Endothelial cell of umbilical vein (primary cell): ENCODE data around the gene MMP14. TPM values are rescaled to one million over a fixed set of nuclear protein-coding genes. Genes with fewer than 3 reads are reported as not detected.

ENCODE experiments used
- BruUV-seq: library from RNA; stranded (reverse); fragments of 400-500 nt; replicated peaks from 2 replicates; lab custom pipeline; 2021; lab: Mats Ljungman, UMichigan
- CTCF ChIA-PET: fragments of 300-600, 350-600 bp; sonication (Branson Sonifier 250); formaldehyde crosslinking; loops from one replicate; lab custom pipeline; 2021; ENCODE audit warnings: antibody characterized with exemption, inconsistent platforms; lab: Charles Lee
- POLR2A ChIA-PET: fragments of 300-600, 350-600 bp; sonication (Branson Sonifier 250); formaldehyde crosslinking; loops from one replicate; lab custom pipeline; 2021; ENCODE audit warnings: antibody characterized with exemption, inconsistent platforms; lab: Charles Lee
- DNase-seq: peaks from one replicate; pipeline ENCODE4 v3.0.0-alpha.2; 2011; ENCODE audit warnings: low read depth, low spot score
- FAIRE-seq: peaks from 2 replicates; lab custom pipeline; 2011; peaks lifted over from hg19 to GRCh38; lab: Jason Lieb, UNC
- H2AFZ ChIP-seq: 2 replicates; pipeline ENCODE4 v1.6.0; 2012; ENCODE audit warnings: low read depth, low read length, control low read depth, inconsistent platforms
- H3K27ac ChIP-seq: 2 replicates; pipeline ENCODE4 v1.5.1; 2011; ENCODE audit warnings: low read depth, mild to moderate bottlenecking, control low read depth, low read length, moderate library complexity; ENCODE audit not compliant: insufficient read depth
- H3K27me3 ChIP-seq, 2 experiments: 2 replicates each; pipeline versions ENCODE4 v1.6.0 to v1.6.1; 2011; ENCODE audit warnings: low read length in 2 of 2, mixed read lengths in 1 of 2; ENCODE audit not compliant: control insufficient read depth in 2 of 2, insufficient read depth in 2 of 2
- H3K36me3 ChIP-seq, 2 experiments: 2 replicates in 1 of 2; 3 replicates in 1 of 2; pipeline ENCODE4 v1.5.1; 2011; ENCODE audit warnings: low read length in 2 of 2, mild to moderate bottlenecking in 1 of 2, moderate library complexity in 1 of 2; ENCODE audit not compliant: control insufficient read depth in 2 of 2, insufficient read depth in 2 of 2; ENCODE audit errors: extremely low read depth in 1 of 2
- H3K4me1 ChIP-seq: 3 replicates; pipeline ENCODE4 v1.5.1; 2011; ENCODE audit warnings: mild to moderate bottlenecking, low read length; ENCODE audit not compliant: control insufficient read depth, insufficient read depth; ENCODE audit errors: extremely low read depth
- H3K4me2 ChIP-seq: 2 replicates; pipeline ENCODE4 v1.6.1; 2011; ENCODE audit warnings: low read length, control low read depth, mixed read lengths; ENCODE audit not compliant: insufficient read depth
- H3K4me3 ChIP-seq, 3 experiments: fragments of 200-600 bp in 1 of 3; sonication (generic), shearing (Covaris generic) in 1 of 3; replicated peaks in 1 of 3; 2 replicates each; pipeline ENCODE4 v1.5.1; 2011 to 2016; ENCODE audit warnings: control low read depth in 3 of 3, low read length in 3 of 3, mild to moderate bottlenecking in 2 of 3, inconsistent platforms in 1 of 3, low read depth in 1 of 3, moderate library complexity in 1 of 3; ENCODE audit not compliant: insufficient read depth in 1 of 3
- H3K79me2 ChIP-seq: 2 replicates; pipeline ENCODE4 v1.6.0; 2012; ENCODE audit warnings: low read length, inconsistent platforms; ENCODE audit not compliant: control insufficient read depth, insufficient read depth
- H3K9ac ChIP-seq: replicated peaks from 2 replicates; pipeline ENCODE3; 2011; ENCODE audit warnings: low read length, control low read depth; ENCODE audit not compliant: insufficient read depth; ENCODE audit errors: extremely low read depth
- H3K9me1 ChIP-seq: replicated peaks from 3 replicates; pipeline ENCODE4 v1.6.0; 2011; ENCODE audit warnings: mild to moderate bottlenecking, low read length; ENCODE audit not compliant: control insufficient read depth, insufficient read depth; ENCODE audit errors: extremely low read depth
- H3K9me3 ChIP-seq: replicated peaks from 2 replicates; pipeline ENCODE4 v1.5.1; 2012; ENCODE audit warnings: low read length, inconsistent platforms; ENCODE audit not compliant: control insufficient read depth, insufficient read depth
- H4K20me1 ChIP-seq: replicated peaks from 2 replicates; pipeline ENCODE3; 2011; ENCODE audit warnings: mild to moderate bottlenecking, low read length; ENCODE audit not compliant: control insufficient read depth, insufficient read depth; ENCODE audit errors: extremely low read depth
- EZH2 ChIP-seq: IDR thresholded peaks from 2 replicates; pipeline ENCODE4 v1.6.1; 2012; ENCODE audit warnings: borderline replicate concordance, low read depth, mild to moderate bottlenecking, moderate library complexity, low read length, inconsistent platforms; ENCODE audit not compliant: severe bottlenecking
- FOS ChIP-seq: IDR thresholded peaks from 2 replicates; pipeline ENCODE4 v1.6.1; 2011; ENCODE audit warnings: mild to moderate bottlenecking, low read length, moderate library complexity, borderline replicate concordance; ENCODE audit not compliant: insufficient read depth
- GATA2 ChIP-seq: IDR thresholded peaks from 2 replicates; pipeline ENCODE4 v1.7.0; 2011; ENCODE audit warnings: low read depth, mild to moderate bottlenecking, moderate library complexity, mixed read lengths, low read length; ENCODE audit not compliant: insufficient read length, insufficient read depth
- JUN ChIP-seq: IDR thresholded peaks from 2 replicates; pipeline ENCODE4 v1.6.1; 2011; ENCODE audit warnings: borderline replicate concordance, low read depth; ENCODE audit not compliant: insufficient read length, insufficient read depth
- MAX ChIP-seq: IDR thresholded peaks from 2 replicates; pipeline ENCODE4 v1.6.1; 2011; ENCODE audit not compliant: insufficient read depth, insufficient read length
- MYC ChIP-seq: IDR thresholded peaks from one replicate; pipeline ENCODE4 v1.6.1; 2011; ENCODE audit warnings: mild to moderate bottlenecking, low read depth, low read length
- POLR2A ChIP-seq: IDR thresholded peaks from 2 replicates; pipeline ENCODE4 v1.6.1; 2012; ENCODE audit warnings: low read depth, mild to moderate bottlenecking, control low read depth, low read length
- POLR2AphosphoS5 ChIP-seq: IDR thresholded peaks from 2 replicates; pipeline ENCODE4 v1.6.1; 2012; ENCODE audit warnings: low read depth, mild to moderate bottlenecking, control low read depth, low read length, moderate library complexity; ENCODE audit not compliant: insufficient read depth
- dilution Hi-C: fragments of 300-500 bp; cut with MboI; formaldehyde crosslinking; loops from one replicate; pipeline ENCODE4 v1.15.0; 2019; ENCODE audit warnings: low sequenced_read_pairs; ENCODE audit not compliant: extremely low pct_ligation_motif_present
- intact Hi-C: fragments of 100-400 bp; cut with micrococcal nuclease; formaldehyde crosslinking; loops from one replicate; pipeline ENCODE4 v1.10.0; 2022
- polyA plus RNA-seq, 4 experiments: library from polyadenylated mRNA; depleted of rRNA in 3 of 4; stranded (reverse) in 3 of 4; unstranded in 1 of 4; fragments of >200 nt; gene quantifications; 2 replicates each; pipeline versions ENCODE4 v1.2.1 to v1.2.3, GENCODE V29; 2011 to 2012; ENCODE audit warnings: missing spikeins in 1 of 4
- total RNA-seq: library from RNA; stranded (reverse); gene quantifications from 2 replicates; pipeline ENCODE4 v1.2.3, GENCODE V29; 2021
- TF ChIP-seq, protein P1 (sequence below), 2 donors: IDR thresholded peaks; 1 replicate in 1 of 2; 2 replicates in 1 of 2; pipeline ENCODE4 v1.5.1; 2011; ENCODE audit warnings: low read length in 2 of 2, mild to moderate bottlenecking in 2 of 2, moderate library complexity in 2 of 2, control low read depth in 1 of 2, inconsistent platforms in 1 of 2, low read depth in 1 of 2; ENCODE audit not compliant: insufficient read depth in 1 of 2; ENCODE audit errors: extremely low read depth in 1 of 2

Gene MMP14
- total and polyA plus RNA-seq, 2 donors (not counting 3 experiments of a cell fraction or from before 2014, with no cell fraction given), result 506 to 603 TPM

- Histone ChIP-seq H3K9ac (no peak overlapping the region), H3K9me3 (no peaks in the 10 kb centered on the region), H4K20me1 (no peaks in the 10 kb centered on the region), H3K9me1 (no peaks in the 10 kb centered on the region), H3K4me1 (peaks cover 12% of the 10 kb centered on the region), H3K36me3 (peaks cover 13 to 45% of the 10 kb centered on the region in 2 experiments), H3K79me2 (peaks cover 15% of the 10 kb centered on the region), H2AFZ (no peak overlapping the region), H3K27ac (no peak overlapping the region), H3K4me3 (no peak overlapping the region), H3K4me2 (no peak overlapping the region), H3K27me3 (no peaks in the 10 kb centered on the region)
- ChIA-PET CTCF (interaction anchor here (1.0 kb wide), 1 partner anchor 305 kb away, joined by 3 read pairs; no protein-coding TSS in a partner anchor), POLR2A (no interaction called here)
- DNase-seq, result no peak
- dilution Hi-C loops, result no loop called here
- TF ChIP-seq, protein P1, sequence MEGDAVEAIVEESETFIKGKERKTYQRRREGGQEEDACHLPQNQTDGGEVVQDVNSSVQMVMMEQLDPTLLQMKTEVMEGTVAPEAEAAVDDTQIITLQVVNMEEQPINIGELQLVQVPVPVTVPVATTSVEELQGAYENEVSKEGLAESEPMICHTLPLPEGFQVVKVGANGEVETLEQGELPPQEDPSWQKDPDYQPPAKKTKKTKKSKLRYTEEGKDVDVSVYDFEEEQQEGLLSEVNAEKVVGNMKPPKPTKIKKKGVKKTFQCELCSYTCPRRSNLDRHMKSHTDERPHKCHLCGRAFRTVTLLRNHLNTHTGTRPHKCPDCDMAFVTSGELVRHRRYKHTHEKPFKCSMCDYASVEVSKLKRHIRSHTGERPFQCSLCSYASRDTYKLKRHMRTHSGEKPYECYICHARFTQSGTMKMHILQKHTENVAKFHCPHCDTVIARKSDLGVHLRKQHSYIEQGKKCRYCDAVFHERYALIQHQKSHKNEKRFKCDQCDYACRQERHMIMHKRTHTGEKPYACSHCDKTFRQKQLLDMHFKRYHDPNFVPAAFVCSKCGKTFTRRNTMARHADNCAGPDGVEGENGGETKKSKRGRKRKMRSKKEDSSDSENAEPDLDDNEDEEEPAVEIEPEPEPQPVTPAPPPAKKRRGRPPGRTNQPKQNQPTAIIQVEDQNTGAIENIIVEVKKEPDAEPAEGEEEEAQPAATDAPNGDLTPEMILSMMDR (IDR thresholded peaks at IDR 0.05; ENCODE audit: extremely low read depth in 1 of 2, insufficient read depth in 1 of 2, low read depth in 1 of 2, low read length in 2 of 2), result no peak
- TF ChIP-seq POLR2AphosphoS5 (no peak), EZH2 (no peak), FOS (no peak), MYC (no peak), JUN (no peak), MAX (no peak), GATA2 (no peak), POLR2A (no peak)
- no peak for FAIRE-seq
- intact Hi-C loops, result no loop called here
- no TSS peak for BruUV-seq
Measured at GRCh38 chr14:22875748-22876319, 39.4 kb downstream of the MMP14 start.
